ENCODE measurements around the gene ITPKB.

GRCh38 chr1:226785805-226786204 lies 46.7 kb upstream of the ITPKB start:
- no peak for TF ChIP-seq POLR2A (IDR thresholded peaks at IDR 0.05)
- no peak for TF ChIP-seq CTCF (IDR thresholded peaks at IDR 0.05)

Data from heart left ventricle (tissue), 13 donors.